Panc1 (cell line): ENCODE results near the gene UGT1A3. TPM values are rescaled to one million over a fixed set of nuclear protein-coding genes. Genes with fewer than 3 reads are reported as not detected.

Experiments
- ATAC-seq: fragments of 200-7000 bp; cut with Tn5 transposase; 2 replicates; pipeline ENCODE4 v1.9.1; 2020; ENCODE audit warnings: mild to moderate bottlenecking, moderate library complexity
- BruUV-seq: library from RNA; stranded (reverse); fragments of 400-500 nt; replicated peaks from 2 replicates; lab custom pipeline; 2021; lab: Mats Ljungman, UMichigan
- CTCF ChIA-PET: fragments of 300-600 bp; sonication (Branson Sonifier 250); formaldehyde crosslinking; loops from one replicate; lab custom pipeline; 2022; ENCODE audit warnings: antibody characterized with exemption; lab: Charles Lee
- POLR2A ChIA-PET: fragments of 300-600 bp; sonication (Branson Sonifier 250); formaldehyde crosslinking; loops from one replicate; lab custom pipeline; 2022; ENCODE audit warnings: antibody characterized with exemption; lab: Charles Lee
- DNase-seq: peaks from one replicate; pipeline ENCODE4 v3.0.0-alpha.2; 2010; ENCODE audit warnings: low read depth, low spot score
- H3K27ac ChIP-seq: 2 replicates; pipeline ENCODE4 v1.5.1; 2011; ENCODE audit warnings: mild to moderate bottlenecking, low read length, inconsistent platforms
- H3K27me3 ChIP-seq: fragments of 200-500 bp; sonication (Bioruptor generic); 2 replicates; pipeline ENCODE4 v1.6.0; 2014; ENCODE audit warnings: low read length, inconsistent platforms; ENCODE audit not compliant: control insufficient read depth, insufficient read depth
- H3K36me3 ChIP-seq: fragments of 200-500 bp; sonication (Bioruptor generic); 2 replicates; pipeline ENCODE4 v1.5.1; 2014; ENCODE audit warnings: inconsistent platforms, mild to moderate bottlenecking, low read length, moderate library complexity; ENCODE audit not compliant: control insufficient read depth, insufficient read depth
- H3K4me1 ChIP-seq: 2 replicates; pipeline ENCODE4 v1.5.1; 2011; ENCODE audit warnings: inconsistent platforms, mild to moderate bottlenecking, low read length, moderate library complexity; ENCODE audit not compliant: control insufficient read depth, insufficient read depth
- H3K4me3 ChIP-seq, 2 experiments: 2 replicates each; pipeline ENCODE4 v1.5.1; 2011 to 2012; ENCODE audit warnings: low read depth in 2 of 2, low read length in 2 of 2, mild to moderate bottlenecking in 2 of 2, inconsistent platforms in 1 of 2, moderate library complexity in 1 of 2
- H3K9me3 ChIP-seq: fragments of 200-500 bp; sonication (Bioruptor generic); 2 replicates; pipeline ENCODE4 v1.5.1; 2014; ENCODE audit warnings: low read depth, mild to moderate bottlenecking, inconsistent platforms, low read length, moderate library complexity; ENCODE audit not compliant: control insufficient read depth, insufficient read depth
- POLR2AphosphoS5 ChIP-seq: IDR thresholded peaks from 2 replicates; pipeline ENCODE4 v1.6.1; 2012; ENCODE audit warnings: mild to moderate bottlenecking, low read depth, low read length, moderate library complexity
- REST ChIP-seq, 2 experiments: IDR thresholded peaks; 2 replicates each; pipeline ENCODE4 v1.6.1; 2011 to 2012; ENCODE audit warnings: low read depth in 2 of 2, control low read depth in 1 of 2, low read length in 1 of 2, mild to moderate bottlenecking in 1 of 2, moderate library complexity in 1 of 2; ENCODE audit not compliant: insufficient read depth in 1 of 2
- SIN3A ChIP-seq: IDR thresholded peaks from 2 replicates; pipeline ENCODE4 v1.6.1; 2012; ENCODE audit warnings: low read depth, mild to moderate bottlenecking, low read length, moderate library complexity, borderline replicate concordance; ENCODE audit not compliant: insufficient read depth
- TCF7L2 ChIP-seq: IDR thresholded peaks from 2 replicates; pipeline ENCODE4 v1.6.1; 2011; ENCODE audit warnings: mild to moderate bottlenecking, low read depth, low read length, inconsistent platforms
- in situ Hi-C: cut with HindIII; loops from 2 replicates; pipeline ENCODE4 v1.10.0; 2016; ENCODE audit warnings: low sequenced_read_pairs, low pct_unique_long_range_greater_than_20kb
- intact Hi-C: fragments of 100-400 bp; cut with micrococcal nuclease; formaldehyde crosslinking; loops from one replicate; pipeline ENCODE4 v1.10.0; 2022; ENCODE audit not compliant: unreplicated experiment
- total RNA-seq: library from RNA; stranded (reverse); gene quantifications from one replicate; pipeline ENCODE4 v1.2.1, GENCODE V29; 2021; ENCODE audit not compliant: unreplicated experiment
- TF ChIP-seq, protein P1 (sequence below): fragments of 450-650 bp; IDR thresholded peaks from 2 replicates; pipeline ENCODE4 v1.5.1; 2017; ENCODE audit warnings: mild to moderate bottlenecking

UGT1A3 gene
- total RNA-seq, 1 experiment from 2014 or later, result not detected

DNA sequence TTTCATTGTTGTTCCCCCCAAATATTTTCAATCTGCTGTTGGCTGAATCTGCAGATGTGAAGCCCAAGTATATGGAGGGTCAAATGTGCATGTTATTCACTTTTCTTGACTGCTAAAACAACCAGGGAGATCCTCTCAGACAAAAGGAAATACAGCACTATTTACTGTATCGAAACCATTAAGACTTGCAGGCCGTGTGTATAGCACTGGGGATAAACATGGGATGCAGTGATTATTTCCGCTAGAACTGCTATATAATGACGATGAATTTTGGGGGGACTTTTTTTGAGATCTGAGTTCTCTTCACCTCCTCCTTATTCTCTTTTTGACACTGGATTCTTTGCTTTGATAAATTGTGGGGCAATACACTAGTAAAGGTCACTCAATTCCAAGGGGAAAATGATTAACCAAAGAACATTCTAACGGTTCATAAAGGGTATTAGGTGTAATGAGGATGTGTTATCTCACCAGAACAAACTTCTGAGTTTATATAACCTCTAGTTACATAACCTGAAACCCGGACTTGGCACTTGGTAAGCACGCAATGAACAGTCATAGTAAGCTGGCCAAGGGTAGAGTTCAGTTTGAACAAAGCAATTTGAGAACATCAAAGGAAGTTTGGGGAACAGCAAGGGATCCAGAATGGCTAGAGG, 27.7 kb downstream of the UGT1A3 start:
- Histone ChIP-seq H3K9me3 (no peaks in the 10 kb centered on the region), H3K36me3 (no peaks in the 10 kb centered on the region), H3K4me1 (no peaks in the 10 kb centered on the region), H3K4me3 (no peak overlapping the region), H3K27ac (no peak overlapping the region), H3K27me3 (no peaks in the 10 kb centered on the region)
- CTCF ChIA-PET, result no interaction called here
- intact Hi-C loops (no loop called here), in situ Hi-C loops (no loop called here)
- TF ChIP-seq REST (IDR thresholded peaks at IDR 0.05; ENCODE audit: insufficient read depth in 1 of 2, low read depth in 2 of 2, low read length in 1 of 2) (no peak), SIN3A (no peak), POLR2AphosphoS5 (no peak), TCF7L2 (no peak)
- TF ChIP-seq, protein P1, sequence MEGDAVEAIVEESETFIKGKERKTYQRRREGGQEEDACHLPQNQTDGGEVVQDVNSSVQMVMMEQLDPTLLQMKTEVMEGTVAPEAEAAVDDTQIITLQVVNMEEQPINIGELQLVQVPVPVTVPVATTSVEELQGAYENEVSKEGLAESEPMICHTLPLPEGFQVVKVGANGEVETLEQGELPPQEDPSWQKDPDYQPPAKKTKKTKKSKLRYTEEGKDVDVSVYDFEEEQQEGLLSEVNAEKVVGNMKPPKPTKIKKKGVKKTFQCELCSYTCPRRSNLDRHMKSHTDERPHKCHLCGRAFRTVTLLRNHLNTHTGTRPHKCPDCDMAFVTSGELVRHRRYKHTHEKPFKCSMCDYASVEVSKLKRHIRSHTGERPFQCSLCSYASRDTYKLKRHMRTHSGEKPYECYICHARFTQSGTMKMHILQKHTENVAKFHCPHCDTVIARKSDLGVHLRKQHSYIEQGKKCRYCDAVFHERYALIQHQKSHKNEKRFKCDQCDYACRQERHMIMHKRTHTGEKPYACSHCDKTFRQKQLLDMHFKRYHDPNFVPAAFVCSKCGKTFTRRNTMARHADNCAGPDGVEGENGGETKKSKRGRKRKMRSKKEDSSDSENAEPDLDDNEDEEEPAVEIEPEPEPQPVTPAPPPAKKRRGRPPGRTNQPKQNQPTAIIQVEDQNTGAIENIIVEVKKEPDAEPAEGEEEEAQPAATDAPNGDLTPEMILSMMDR, result no peak
- DNase-seq, result no peak
- POLR2A ChIA-PET, result no interaction called here
- no peak for ATAC-seq
- BruUV-seq, result no TSS peak

- TF ChIP-seq, protein P1, result no peak
- no peak for TF ChIP-seq REST (IDR thresholded peaks at IDR 0.05; ENCODE audit: insufficient read depth in 1 of 2, low read depth in 2 of 2, low read length in 1 of 2)
- TF ChIP-seq SIN3A, result no peak
- H3K9me3 ChIP-seq, result no peaks in the 10 kb centered on the region
- ChIA-PET CTCF (no interaction called here), POLR2A (no interaction called here)
- H3K4me1 ChIP-seq, result no peaks in the 10 kb centered on the region
- H3K4me3 ChIP-seq, result no peak overlapping the region
- DNase-seq (no peak), ATAC-seq (no peak)
- BruUV-seq, result no TSS peak
- intact Hi-C loops, result no loop called here
- in situ Hi-C loops, result no loop called here
- no peak overlapping the region for H3K27ac ChIP-seq
- peaks cover 2% of the 10 kb centered on the region; the same call in 1 of the 2 replicates for H3K27me3 ChIP-seq
- H3K36me3 ChIP-seq, result no peaks in the 10 kb centered on the region
Observed at GRCh38 chr2:233758141-233758540, 29.3 kb downstream of the UGT1A3 start.
